SU-DHL-6 (cell line): ENCODE data around the gene OR1N1.

ENCODE experiments used
- CTCF ChIP-seq: fragments of 200-600 bp; sonication (generic); IDR thresholded peaks from one replicate; pipeline ENCODE4 v1.5.1; 2017; ENCODE audit warnings: antibody characterized with exemption, mild to moderate bottlenecking, low read length, moderate library complexity; ENCODE audit not compliant: insufficient read depth, poor library complexity, severe bottlenecking
- EZH2phosphoT487 ChIP-seq: fragments of 200-600 bp; sonication (generic), shearing (Covaris generic); conservative IDR thresholded peaks from 2 replicates; pipeline ENCODE4 v1.6.1; 2018; ENCODE audit warnings: mild to moderate bottlenecking, antibody characterized with exemption, low read length, moderate library complexity, mixed read lengths

GRCh38 chr9:122506964-122507363 lies 20.1 kb downstream of the OR1N1 start:
- TF ChIP-seq CTCF (no peak), EZH2phosphoT487 (no peak)
